HepG2 (cell line): Measurements from ENCODE around the gene SSBP4. TPM values are rescaled to one million over a fixed set of nuclear protein-coding genes. Genes with fewer than 3 reads are reported as not detected.

Experiments
- CBFB ChIP-seq: sonication (generic); formaldehyde crosslinking; IDR thresholded peaks from 2 replicates; pipeline ENCODE4 v1.4.0; 2020; ENCODE audit warnings: missing genetic modification reagents
- GATAD2A ChIP-seq: IDR thresholded peaks from 2 replicates; pipeline ENCODE4 v1.6.1; 2016
- HNF4G ChIP-seq, 2 experiments: sonication (generic) in 1 of 2; formaldehyde crosslinking in 1 of 2; IDR thresholded peaks; 2 replicates each; pipeline versions ENCODE4 v1.4.0 to v1.6.1; 2011 to 2020; ENCODE audit warnings: borderline replicate concordance in 2 of 2, low read depth in 2 of 2, mild to moderate bottlenecking in 2 of 2, low read length in 1 of 2, missing genetic modification reagents in 1 of 2, moderate library complexity in 1 of 2
- KLF16 ChIP-seq, 2 experiments: sonication (generic) in 1 of 2; formaldehyde crosslinking in 1 of 2; IDR thresholded peaks; 2 replicates each; pipeline versions ENCODE4 v1.6.1 to v1.8.0; 2016 to 2023; ENCODE audit warnings: missing genetic modification reagents in 2 of 2, missing compliant biosample characterization in 1 of 2
- MZF1 ChIP-seq: sonication (generic); formaldehyde crosslinking; IDR thresholded peaks from 2 replicates; pipeline ENCODE4 v1.8.1; 2023; ENCODE audit warnings: mild to moderate bottlenecking, missing genetic modification reagents, borderline replicate concordance
- RFXAP ChIP-seq: sonication (generic); formaldehyde crosslinking; IDR thresholded peaks from 2 replicates; pipeline ENCODE4 v1.4.0; 2020; ENCODE audit warnings: missing genetic modification reagents, borderline replicate concordance
- SETDB1 ChIP-seq: sonication (generic); formaldehyde crosslinking; IDR thresholded peaks from 2 replicates; pipeline ENCODE4 v1.5.1; 2020; ENCODE audit warnings: missing genetic modification reagents, mild to moderate bottlenecking, borderline replicate concordance
- SRSF9 ChIP-seq: fragments of 200-400 bp; formaldehyde crosslinking; IDR thresholded peaks from 2 replicates; pipeline ENCODE4 v1.6.1; 2018; ENCODE audit warnings: borderline replicate concordance, mild to moderate bottlenecking, low read depth, low read length; ENCODE audit not compliant: insufficient read depth, poor library complexity, severe bottlenecking
- SUZ12 ChIP-seq: fragments of 150-350 bp; IDR thresholded peaks from 2 replicates; pipeline ENCODE4 v1.6.1; 2014; ENCODE audit warnings: low read depth, low read length
- ZBTB1 ChIP-seq: sonication (generic); formaldehyde crosslinking; IDR thresholded peaks from 2 replicates; pipeline ENCODE4 v1.4.0; 2020; ENCODE audit warnings: missing genetic modification reagents, borderline replicate concordance
- ZNF432 ChIP-seq: sonication (generic); formaldehyde crosslinking; IDR thresholded peaks from 2 replicates; pipeline ENCODE4 v1.5.0; 2020; ENCODE audit warnings: missing genetic modification reagents, mild to moderate bottlenecking, borderline replicate concordance
- ZNF460 ChIP-seq: sonication (generic); formaldehyde crosslinking; IDR thresholded peaks from 2 replicates; pipeline ENCODE4 v1.5.1; 2020; ENCODE audit warnings: missing genetic modification reagents, mild to moderate bottlenecking, borderline replicate concordance
- ZNF747 ChIP-seq: sonication (generic); formaldehyde crosslinking; IDR thresholded peaks from 2 replicates; pipeline ENCODE4 v1.8.1; 2023; ENCODE audit warnings: missing genetic modification reagents, mild to moderate bottlenecking, borderline replicate concordance
- polyA plus RNA-seq, 8 experiments: library from polyadenylated mRNA; depleted of rRNA in 3 of 8; stranded (reverse) in 7 of 8; unstranded in 1 of 8; fragments of >200 nt; fragmentation: Illumina TruSeq in 4 of 8; extraction: Trizol in 4 of 8; gene quantifications; 2 replicates each; pipeline versions ENCODE4 v1.2.1 to v1.2.3, GENCODE V29; 2011 to 2016; ENCODE audit warnings: low read depth in 4 of 8, missing spikeins in 1 of 8, mixed read lengths in 1 of 8; ENCODE audit not compliant: insufficient read depth in 1 of 8
- total RNA-seq, 5 experiments: library from RNA; depleted of rRNA; stranded (reverse); fragments of >200 nt; fragmentation: Illumina TruSeq; extraction: Trizol; gene quantifications; 2 replicates each; pipeline ENCODE4 v1.2.3, GENCODE V29; 2016; ENCODE audit warnings: low read depth in 1 of 5
- TF ChIP-seq, protein P1 (sequence below): sonication (generic); formaldehyde crosslinking; IDR thresholded peaks from 2 replicates; pipeline ENCODE4 v1.4.0; 2020; ENCODE audit warnings: missing genetic modification reagents, borderline replicate concordance
- TF ChIP-seq, protein P2 (sequence below): sonication (generic); formaldehyde crosslinking; IDR thresholded peaks from 2 replicates; pipeline ENCODE4 v1.5.1; 2020; ENCODE audit warnings: mild to moderate bottlenecking, missing genetic modification reagents, moderate library complexity
- TF ChIP-seq, protein P3 (sequence below): sonication (generic); formaldehyde crosslinking; IDR thresholded peaks from 2 replicates; pipeline ENCODE4 v1.8.0; 2022; ENCODE audit warnings: low read depth, missing genetic modification reagents

Gene SSBP4
- total and polyA plus RNA-seq, 2 of the 13 experiments (the other 11 are each of a cell fraction or from before 2014, with no cell fraction given), result 20.8 to 39.5 TPM

DNA sequence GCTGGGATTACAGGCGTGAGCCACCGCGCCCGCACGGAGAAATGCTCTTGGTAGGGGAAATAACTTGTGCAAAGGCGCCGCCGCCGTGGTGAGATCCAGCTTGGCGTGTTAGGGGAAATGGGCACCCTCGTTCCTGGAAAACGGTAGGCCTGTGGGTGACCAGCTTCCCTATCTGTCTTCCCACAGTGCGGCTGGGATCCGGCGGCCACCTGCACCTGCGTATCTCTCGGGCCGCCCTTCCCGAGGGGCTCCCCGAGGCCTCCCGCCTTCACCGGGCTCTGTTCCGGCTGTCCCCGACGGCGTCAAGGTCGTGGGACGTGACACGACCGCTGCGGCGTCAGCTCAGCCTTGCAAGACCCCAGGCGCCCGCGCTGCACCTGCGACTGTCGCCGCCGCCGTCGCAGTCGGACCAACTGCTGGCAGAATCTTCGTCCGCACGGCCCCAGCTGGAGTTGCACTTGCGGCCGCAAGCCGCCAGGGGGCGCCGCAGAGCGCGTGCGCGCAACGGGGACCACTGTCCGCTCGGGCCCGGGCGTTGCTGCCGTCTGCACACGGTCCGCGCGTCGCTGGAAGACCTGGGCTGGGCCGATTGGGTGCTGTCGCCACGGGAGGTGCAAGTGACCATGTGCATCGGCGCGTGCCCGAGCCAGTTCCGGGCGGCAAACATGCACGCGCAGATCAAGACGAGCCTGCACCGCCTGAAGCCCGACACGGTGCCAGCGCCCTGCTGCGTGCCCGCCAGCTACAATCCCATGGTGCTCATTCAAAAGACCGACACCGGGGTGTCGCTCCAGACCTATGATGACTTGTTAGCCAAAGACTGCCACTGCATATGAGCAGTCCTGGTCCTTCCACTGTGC is 30.9 kb upstream of the SSBP4 start (continued):
- TF ChIP-seq, protein P1, sequence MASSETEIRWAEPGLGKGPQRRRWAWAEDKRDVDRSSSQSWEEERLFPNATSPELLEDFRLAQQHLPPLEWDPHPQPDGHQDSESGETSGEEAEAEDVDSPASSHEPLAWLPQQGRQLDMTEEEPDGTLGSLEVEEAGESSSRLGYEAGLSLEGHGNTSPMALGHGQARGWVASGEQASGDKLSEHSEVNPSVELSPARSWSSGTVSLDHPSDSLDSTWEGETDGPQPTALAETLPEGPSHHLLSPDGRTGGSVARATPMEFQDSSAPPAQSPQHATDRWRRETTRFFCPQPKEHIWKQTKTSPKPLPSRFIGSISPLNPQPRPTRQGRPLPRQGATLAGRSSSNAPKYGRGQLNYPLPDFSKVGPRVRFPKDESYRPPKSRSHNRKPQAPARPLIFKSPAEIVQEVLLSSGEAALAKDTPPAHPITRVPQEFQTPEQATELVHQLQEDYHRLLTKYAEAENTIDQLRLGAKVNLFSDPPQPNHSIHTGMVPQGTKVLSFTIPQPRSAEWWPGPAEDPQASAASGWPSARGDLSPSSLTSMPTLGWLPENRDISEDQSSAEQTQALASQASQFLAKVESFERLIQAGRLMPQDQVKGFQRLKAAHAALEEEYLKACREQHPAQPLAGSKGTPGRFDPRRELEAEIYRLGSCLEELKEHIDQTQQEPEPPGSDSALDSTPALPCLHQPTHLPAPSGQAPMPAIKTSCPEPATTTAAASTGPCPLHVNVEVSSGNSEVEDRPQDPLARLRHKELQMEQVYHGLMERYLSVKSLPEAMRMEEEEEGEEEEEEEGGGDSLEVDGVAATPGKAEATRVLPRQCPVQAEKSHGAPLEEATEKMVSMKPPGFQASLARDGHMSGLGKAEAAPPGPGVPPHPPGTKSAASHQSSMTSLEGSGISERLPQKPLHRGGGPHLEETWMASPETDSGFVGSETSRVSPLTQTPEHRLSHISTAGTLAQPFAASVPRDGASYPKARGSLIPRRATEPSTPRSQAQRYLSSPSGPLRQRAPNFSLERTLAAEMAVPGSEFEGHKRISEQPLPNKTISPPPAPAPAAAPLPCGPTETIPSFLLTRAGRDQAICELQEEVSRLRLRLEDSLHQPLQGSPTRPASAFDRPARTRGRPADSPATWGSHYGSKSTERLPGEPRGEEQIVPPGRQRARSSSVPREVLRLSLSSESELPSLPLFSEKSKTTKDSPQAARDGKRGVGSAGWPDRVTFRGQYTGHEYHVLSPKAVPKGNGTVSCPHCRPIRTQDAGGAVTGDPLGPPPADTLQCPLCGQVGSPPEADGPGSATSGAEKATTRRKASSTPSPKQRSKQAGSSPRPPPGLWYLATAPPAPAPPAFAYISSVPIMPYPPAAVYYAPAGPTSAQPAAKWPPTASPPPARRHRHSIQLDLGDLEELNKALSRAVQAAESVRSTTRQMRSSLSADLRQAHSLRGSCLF, result peak; percentile 80; the same call in 1 of the 2 replicates
- TF ChIP-seq SRSF9 (no peak), SUZ12 (no peak), ZNF747 (CRISPR knock-in tag) (peak; percentile 67), SETDB1 (no peak), ZBTB1 (CRISPR knock-in tag) (no peak), RFXAP (peak; percentile 87; the same call in 1 of the 2 replicates), KLF16 (CRISPR knock-in tag; IDR thresholded peaks at IDR 0.05) (peak in 1 of 2 experiments; percentile 74; a peak in 1 of 4 replicates), MZF1 (no peak), GATAD2A (CRISPR knock-in tag) (peak; percentile 38; the same call in 1 of the 2 replicates), ZNF460 (CRISPR knock-in tag) (no peak), ZNF432 (CRISPR knock-in tag) (no peak; the same call in 1 of the 2 replicates), HNF4G (IDR thresholded peaks at IDR 0.05; ENCODE audit: borderline replicate concordance, low read depth, low read length) (peak; percentile 37; the same call in 1 of the 2 replicates), HNF4G (CRISPR knock-in tag; IDR thresholded peaks at IDR 0.05; ENCODE audit: borderline replicate concordance, low read depth) (peak; percentile 58; the same call in 1 of the 2 replicates), CBFB (CRISPR knock-in tag) (peak; percentile 80; the same call in 1 of the 2 replicates)
- TF ChIP-seq, protein P2, sequence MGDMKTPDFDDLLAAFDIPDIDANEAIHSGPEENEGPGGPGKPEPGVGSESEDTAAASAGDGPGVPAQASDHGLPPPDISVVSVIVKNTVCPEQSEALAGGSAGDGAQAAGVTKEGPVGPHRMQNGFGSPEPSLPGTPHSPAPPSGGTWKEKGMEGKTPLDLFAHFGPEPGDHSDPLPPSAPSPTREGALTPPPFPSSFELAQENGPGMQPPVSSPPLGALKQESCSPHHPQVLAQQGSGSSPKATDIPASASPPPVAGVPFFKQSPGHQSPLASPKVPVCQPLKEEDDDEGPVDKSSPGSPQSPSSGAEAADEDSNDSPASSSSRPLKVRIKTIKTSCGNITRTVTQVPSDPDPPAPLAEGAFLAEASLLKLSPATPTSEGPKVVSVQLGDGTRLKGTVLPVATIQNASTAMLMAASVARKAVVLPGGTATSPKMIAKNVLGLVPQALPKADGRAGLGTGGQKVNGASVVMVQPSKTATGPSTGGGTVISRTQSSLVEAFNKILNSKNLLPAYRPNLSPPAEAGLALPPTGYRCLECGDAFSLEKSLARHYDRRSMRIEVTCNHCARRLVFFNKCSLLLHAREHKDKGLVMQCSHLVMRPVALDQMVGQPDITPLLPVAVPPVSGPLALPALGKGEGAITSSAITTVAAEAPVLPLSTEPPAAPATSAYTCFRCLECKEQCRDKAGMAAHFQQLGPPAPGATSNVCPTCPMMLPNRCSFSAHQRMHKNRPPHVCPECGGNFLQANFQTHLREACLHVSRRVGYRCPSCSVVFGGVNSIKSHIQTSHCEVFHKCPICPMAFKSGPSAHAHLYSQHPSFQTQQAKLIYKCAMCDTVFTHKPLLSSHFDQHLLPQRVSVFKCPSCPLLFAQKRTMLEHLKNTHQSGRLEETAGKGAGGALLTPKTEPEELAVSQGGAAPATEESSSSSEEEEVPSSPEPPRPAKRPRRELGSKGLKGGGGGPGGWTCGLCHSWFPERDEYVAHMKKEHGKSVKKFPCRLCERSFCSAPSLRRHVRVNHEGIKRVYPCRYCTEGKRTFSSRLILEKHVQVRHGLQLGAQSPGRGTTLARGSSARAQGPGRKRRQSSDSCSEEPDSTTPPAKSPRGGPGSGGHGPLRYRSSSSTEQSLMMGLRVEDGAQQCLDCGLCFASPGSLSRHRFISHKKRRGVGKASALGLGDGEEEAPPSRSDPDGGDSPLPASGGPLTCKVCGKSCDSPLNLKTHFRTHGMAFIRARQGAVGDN, result peak; percentile 97
- TF ChIP-seq, protein P3, sequence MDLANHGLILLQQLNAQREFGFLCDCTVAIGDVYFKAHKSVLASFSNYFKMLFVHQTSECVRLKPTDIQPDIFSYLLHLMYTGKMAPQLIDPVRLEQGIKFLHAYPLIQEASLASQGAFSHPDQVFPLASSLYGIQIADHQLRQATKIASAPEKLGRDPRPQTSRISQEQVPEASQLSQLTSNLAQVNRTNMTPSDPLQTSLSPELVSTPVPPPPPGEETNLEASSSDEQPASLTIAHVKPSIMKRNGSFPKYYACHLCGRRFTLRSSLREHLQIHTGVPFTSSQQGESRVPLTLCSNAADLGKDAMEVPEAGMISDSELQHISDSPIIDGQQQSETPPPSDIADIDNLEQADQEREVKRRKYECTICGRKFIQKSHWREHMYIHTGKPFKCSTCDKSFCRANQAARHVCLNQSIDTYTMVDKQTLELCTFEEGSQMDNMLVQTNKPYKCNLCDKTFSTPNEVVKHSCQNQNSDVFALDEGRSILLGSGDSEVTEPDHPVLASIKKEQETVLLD, result peak; percentile 52; the same call in 1 of the 2 replicates
